ENCODE measurements around the gene ITPRID2.

Gene ITPRID2

DNA sequence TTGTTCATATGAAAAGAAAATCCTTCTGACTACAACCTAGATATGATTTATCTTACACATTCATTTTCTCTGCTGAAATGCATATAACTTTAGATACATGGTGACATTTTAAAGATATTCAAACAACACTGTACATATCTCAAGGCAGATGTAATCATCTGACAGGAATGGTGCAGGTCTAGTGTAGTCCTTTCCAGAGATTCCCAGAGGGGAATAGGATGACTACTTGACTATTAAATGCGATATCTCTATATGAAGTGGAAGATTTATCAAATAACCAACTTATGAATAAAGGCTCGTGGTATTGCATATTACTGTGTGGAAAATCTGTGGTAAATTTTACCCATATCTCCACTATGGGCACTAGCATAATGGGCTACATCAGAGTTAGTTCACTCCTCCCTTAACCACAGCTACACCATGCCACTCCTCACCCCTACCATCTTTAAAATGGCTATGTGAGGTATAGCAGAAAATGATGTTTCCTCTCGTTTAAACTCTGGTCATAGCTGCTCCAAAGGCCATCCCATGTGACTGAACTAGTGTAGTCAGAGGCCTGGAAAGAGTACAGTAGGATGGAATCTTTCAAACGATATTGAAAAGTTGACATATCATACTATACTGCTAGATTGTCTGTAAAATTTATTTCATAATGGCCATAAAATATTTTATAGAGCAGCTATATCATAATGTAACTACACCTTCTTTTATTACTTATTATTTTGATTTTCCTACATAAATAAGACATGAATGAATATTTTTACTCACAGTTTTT is 9.1 kb upstream of the ITPRID2 start:
- DNase-seq, result no peak

DNA sequence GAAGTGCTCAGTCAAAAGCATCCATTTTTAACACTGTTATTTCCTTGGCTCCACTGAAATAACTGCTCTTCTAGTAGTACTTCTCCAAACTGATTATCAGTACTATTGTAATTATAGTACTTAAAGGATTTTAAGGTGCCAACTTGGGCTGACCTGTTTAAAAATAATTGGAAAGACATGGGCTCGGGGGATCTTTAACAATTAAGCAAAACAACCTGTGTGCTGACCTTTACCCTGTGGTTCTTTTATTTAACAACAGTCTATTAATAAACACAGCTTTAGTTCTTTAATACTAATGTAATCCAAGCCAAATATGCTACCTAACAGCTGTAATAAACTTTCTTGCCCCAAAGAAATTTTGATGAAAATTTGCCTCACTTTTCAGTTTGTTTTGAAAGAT is 6.9 kb upstream of the ITPRID2 start:
- no peak for DNase-seq

DNA sequence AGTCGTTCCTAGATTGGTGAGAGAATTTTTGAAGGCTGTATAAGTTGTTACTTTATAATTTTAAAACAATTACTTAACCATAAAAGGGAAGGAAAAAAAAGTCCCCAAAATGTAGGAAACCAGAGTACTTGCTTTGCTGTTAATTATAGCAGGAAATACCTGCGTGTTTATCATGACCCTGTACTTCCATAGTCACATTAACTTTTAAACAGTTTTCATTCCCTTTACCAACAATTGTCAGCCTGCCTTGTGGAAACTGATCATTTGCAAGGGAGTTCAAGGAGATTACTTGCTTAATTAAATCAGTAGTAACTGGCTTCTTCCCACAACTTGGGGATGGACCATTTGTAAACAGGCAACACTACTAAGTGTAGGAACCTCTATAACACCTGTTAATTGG is 6.4 kb upstream of the ITPRID2 start:
- DNase-seq, result no peak

DNA sequence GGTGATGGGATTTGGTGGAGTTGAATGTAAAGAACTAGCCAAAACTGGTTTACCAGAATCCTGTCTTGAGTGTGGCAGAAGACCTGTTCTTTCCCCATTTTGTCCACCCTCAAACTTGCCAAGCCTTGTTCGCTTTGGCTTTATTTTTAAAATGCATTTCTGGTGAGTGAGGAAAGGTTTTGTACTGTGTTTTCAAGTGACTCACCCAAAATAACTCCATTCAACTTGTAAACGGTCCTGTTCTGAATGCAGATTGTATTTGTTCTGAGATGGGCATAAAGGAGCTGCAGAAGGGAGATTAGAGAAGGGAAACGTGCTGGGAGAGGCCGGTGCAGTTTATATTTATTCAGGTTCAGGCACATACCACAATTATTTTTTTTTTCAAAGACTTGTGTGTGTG is 5.3 kb upstream of the ITPRID2 start:
- no peak for DNase-seq

DNA sequence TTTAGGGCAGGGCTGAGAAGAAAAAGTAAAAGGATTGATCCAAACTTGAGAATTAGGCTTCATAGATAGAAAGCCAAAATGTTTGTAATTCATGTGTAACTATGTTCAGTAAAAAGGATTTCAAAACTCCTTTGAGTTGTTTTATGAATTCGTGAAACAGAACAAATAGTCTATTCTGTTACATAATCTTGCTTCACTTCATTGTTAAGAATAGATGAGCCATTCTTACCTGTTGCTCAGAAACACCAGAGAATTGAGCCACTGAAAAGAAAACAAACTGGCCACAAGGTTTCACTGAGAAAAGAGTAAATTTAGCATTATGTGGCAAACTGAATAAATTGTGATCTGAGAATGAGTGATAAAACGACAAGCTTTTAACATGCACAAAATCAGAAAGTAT is 4.5 kb upstream of the ITPRID2 start:
- DNase-seq, result no peak

DNA sequence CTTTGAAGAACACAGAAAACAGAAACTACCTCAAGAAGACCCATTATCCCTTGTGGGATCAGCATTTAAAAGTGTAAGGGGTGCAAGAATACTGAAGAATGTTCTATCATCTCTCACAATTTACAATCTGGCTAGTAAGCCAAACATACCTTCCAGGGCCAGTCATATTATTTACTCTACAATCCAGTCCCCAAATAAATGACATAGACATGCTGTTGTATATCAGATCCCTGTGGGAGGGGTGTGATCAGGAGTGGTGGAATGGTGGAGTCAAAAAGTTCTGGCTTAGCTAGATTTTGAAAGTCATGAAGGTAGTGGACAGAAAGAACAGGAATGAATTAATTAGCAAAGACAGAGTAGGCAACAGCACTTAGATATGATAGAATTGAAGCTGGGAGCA is 1.8 kb upstream of the ITPRID2 start:
- no peak for DNase-seq

DNA sequence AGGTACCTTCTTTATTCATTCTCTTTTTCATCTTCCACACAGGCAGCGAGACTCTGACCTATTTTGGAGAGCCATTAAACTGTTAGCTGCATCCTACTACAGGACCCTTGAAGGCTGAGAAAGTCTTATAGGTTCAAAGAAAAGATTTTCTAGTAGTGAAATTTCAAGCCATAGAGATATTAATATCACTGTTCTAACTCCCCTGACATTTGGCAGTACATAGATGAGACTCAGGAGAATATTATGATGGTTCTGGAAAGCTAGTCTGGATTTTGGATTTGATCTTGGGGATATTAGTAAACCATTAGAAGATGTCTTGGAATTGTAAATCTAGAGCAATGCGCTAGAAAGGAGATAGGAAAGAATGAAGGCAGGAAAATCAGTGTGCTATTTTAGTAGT is 1.3 kb upstream of the ITPRID2 start:
- DNase-seq, result no peak

DNA sequence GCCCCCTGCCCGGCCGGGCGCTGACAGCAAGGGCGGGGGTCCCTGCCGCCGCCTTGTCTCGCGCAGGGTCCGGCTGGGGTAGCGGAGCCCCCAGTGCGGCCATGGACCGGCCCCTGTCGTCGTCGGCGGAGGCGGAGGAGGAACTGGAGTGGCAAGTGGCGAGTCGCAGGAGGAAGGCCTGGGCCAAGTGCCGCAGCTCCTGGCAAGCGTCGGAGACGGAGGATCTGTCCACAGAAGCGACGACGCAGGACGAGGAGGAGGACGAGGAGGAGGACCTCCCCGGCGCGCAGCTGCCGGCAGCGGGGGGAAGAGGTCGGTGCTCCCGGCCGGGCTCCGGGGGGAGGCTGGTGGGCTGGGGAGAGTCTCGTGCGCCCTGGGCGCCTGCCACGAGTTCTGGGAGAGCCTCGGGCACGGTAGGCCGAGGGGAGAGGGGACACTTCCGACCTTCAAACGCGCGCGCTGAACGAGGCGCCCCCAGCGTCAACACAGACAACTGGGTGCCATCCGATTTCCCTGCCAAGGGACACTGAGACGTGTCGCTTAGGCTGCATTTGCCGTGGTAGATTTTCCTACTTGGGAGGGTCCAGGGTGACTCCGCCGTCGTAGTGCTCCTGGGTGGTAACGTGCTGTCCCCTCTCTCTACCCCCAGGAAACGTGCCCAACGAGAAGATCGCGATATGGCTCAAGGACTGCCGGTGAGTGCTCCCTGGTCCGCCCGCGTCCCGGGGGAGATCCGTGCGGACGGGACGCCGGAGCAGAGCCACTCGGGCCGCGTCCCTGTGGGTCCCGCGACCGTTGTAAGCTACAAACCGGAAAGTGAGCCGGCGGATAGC is 652 bp downstream of the ITPRID2 start:
- peak; percentile 60 for DNase-seq

DNA sequence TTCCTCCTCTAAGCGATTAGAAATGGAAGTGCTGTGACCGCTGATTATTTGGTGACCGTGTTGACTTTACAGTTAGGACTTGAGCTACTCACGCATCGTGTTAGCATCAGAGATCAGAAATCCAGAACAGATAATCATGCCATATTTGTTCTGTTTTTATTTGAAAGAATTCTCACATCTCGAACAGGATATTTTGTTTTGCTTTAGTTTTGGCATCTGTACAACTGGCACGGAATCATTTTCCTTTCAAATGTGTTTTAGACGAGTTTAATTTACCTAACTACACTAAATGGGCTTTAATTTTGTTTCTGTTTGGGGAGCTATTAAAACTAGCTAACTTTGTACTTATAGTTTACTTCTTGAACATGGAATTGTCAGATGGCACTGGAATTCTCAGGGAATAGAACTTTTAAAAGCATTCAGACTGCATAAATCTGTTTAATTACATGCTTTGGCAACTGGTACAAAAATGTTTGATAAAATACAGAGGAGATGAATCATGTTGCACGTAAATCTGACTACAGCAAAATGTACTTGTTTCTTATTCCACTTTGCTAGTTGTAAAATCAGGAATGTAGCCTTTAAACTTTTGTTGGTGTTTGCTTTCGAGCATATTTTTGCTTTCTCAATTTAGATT is 1.4 kb downstream of the ITPRID2 start:
- no peak for DNase-seq

DNA sequence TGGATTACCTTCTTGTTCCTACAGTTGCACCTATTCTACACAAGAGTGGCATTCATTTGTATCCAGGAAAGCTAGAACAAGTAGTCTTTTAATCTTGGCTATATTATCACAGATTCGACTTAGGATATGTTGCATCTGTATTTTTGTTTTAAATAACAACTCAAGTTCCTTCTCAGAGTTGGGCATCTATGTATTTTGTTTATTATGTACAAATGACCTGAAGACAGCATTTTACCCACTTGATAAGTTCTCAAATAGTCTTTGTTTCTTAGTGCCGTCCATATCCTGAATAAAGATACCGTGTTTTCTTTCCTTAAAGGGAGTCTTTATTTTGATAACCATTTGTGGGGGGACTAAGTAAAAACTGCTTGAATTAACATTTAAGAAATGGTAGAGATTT is 2.9 kb downstream of the ITPRID2 start:
- DNase-seq, result no peak

DNA sequence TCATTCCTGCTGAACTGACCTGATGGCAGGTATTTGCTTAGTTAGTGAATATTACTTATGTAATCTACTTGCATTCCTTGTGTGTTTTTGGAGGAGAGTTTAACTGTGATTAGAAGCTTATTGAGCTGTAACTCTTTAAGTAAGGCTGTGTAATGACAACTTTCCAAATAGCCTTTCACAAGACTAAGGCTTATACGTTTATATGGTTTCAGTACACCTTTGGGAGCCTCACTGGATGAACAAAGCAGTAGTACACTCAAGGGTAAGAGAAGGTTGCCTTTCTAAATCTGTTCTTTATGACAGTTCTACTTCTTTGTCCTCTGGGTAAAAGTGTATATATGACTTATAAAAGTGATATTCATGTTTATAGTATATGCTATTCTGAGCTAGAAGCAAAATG is 4.3 kb downstream of the ITPRID2 start:
- DNase-seq, result no peak

DNA sequence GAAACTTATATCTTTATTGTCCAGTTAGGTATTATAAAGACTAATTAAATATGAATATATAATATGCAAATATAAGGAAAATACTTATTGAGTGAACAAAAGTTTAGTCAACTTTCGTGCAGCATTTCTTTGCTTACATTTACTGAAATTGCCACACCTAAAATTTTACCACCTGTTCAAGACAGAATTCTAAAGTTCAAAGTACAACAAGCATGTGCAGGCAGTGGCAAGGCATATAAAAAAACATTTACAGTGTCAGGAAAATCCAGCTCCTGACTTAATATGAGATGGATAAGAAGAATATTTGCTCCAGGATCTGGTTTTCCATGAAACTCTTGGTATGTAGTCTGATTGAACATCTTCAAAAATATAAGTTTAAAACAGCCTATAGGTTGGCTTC is 4.8 kb downstream of the ITPRID2 start:
- DNase-seq, result no peak

DNA sequence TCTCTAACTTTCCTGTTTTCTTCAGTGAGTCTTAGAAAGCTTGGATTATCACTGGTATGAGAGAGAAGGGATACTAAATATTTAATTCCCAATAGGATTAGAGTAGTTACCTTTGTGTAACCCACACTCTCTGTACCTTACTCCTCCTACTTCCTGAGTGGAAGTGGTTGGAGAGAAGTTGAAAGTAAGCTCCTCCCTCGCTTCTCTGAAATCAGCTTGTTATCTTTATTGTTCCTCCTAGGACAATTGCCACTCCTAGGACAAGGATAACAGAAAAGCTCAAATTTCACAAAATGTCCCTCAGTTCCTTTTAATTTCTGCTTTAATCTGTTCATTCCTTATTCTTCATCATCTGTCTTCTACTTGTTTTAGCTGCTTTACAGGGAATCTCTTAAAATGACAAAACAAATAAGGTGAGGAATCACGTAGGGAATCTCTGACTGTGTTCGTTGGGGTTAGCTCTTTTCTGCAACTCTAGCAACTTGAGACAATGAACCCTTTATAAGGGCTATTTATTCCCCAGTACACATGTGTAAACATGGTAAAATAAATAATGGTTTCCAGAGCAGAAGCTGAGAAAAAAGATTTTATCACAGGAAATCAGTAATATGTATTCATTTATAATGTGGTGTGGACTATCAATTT is 8.6 kb downstream of the ITPRID2 start:
- no peak for DNase-seq

DNA sequence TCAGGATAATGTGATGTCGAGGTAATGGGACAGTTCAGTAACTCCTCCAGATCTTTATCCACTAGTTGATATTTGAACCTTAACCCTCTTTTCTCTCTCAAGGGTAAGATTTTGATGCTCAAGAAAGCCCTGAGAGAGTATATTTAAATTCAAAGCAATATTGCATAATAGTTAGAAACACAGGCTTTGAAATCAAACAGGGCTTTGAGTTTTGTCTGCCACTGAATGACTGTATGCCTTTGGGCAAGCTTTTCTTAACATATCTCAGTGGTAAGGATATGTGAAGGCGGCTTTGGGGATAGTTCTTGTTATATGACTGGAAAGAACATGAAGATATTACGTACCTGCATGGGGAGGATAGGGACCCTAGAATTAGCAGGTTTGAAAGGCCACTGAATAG is 11.1 kb downstream of the ITPRID2 start:
- no peak for DNase-seq

DNA sequence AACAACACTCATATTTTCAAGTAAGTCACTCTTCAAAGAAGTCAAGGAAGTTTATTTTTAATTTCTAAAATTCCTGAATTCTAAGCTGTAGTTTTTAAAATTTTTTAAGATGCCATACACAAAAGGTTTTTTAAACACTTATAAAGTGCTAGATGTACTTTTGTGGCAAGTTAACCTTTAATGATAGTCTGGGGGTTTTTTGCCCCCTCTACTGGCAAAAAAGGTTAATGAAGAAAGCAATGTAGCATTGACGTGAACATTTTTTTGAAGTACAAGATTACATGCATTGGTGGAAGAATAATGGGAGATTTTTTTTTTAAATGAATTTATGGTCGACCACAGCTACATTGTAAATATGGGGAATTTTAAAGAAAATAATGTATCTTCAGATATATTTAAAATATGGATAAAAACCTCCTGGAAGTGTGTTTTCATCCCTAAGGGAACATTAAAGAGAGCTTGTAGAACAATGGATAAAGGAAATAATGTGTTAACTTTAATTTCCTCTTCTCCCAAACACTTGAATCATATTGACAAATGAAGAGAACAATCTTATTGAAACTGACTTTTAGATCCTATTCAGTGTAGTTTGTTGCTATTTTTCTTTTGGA is 12.6 kb downstream of the ITPRID2 start:
- DNase-seq, result no peak

DNA sequence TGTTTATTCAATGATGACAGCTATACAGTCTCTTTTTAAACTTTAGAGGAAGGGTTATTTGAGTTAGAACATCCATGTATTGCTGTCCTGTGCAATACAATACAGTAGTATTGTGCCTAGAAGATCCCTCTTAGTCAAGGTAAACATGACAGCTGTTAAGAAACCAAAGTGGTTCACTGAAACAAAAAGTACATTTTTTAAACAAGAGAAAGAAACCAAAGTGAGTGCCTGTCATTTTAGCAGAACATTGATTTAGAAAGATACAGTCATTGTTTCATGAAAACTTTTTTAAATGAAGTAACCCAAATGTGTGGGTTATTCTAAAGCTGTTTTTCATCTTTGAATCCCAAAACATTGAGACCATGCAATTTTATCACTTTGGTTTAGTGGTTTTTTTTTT is 15.5 kb downstream of the ITPRID2 start:
- DNase-seq, result no peak

DNA sequence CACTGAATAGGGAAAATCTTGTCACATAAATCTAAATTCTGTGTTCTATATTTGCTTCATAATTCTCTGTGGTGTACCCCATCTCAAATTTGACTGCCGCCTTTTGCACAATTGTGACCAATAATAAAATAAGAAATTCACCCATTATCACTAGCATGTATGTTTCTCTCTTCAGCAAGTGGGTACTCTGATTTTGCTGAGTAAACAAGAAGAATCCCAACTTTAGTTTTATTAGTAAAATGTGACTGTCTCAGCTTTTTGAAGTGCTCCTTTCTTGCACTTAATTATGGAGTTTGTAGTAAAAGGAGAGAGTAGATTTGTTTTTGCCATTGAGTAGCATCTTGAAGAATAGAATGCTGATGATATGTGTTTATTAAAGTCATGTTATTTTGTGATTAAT is 16.1 kb downstream of the ITPRID2 start:
- no peak for DNase-seq

DNA sequence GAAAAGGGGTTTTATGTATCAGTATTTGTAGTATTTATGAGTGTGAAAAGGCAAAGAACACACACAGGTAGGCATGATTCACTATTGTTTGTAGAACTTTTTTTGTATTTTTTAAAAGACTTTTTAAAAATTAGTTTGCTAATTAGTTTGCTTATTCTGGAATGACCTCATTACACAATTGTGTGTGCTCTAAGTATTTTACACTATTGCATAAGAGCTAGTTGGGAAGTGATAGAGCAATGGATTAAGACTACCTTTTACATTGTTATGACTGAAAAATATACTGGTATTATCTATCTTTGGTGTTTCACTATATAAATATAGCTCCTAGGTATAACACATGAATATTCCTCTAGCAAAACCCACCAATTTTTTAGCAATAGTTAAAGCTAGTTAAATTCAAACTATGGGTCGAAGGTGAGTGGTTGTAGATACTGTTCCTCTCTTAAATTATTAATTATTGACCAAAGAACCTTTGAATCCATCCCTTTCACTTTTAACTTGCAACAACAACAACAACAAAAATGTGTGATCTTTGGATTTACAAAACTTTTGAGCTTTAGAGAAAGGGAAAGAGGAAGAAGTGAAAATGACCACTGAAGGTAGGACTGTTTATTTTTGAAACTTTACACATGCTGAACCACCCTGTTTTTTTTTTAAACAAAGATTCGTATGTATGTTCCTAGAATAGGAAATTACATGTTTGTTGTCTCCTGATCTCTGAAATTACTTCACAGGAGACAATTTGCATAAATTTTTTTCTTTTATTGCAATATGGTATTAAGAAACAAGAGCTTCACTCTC is 18.7 kb downstream of the ITPRID2 start:
- no peak for DNase-seq

DNA sequence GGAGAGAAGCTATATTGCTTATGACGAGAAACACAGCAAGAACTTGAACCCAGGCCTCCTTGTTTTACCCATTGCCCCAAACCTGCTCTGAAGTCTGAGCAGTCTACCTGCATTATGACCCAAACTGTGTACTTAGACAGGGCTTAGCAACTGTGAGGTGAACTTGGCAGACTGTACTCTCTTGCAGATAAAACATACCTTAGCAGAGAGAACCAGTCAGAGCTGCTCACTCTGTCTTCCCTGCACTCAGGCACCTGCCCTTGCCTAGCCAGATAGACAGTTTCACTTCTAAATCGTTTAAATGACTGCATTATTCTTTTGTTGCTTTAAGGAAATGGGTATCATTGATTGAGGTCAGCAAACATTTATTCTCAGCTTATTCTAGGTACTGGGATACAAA is 20.3 kb downstream of the ITPRID2 start:
- DNase-seq, result no peak

DNA sequence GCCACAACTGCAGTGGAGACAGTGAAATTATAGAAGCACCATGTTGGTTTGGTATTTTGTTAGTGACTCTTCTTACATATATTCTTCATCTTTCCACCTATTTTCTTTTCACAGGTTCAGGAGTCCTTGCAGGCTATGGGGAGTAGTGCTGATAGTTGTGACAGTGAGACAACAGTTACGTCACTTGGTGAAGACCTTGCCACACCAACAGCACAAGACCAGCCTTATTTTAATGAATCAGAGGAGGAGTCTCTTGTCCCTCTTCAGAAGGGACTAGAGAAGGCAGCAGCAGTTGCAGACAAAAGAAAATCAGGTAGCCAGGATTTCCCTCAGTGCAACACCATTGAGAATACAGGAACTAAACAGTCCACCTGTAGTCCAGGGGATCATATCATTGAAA is 23.6 kb downstream of the ITPRID2 start:
- DNase-seq, result no peak

DNA sequence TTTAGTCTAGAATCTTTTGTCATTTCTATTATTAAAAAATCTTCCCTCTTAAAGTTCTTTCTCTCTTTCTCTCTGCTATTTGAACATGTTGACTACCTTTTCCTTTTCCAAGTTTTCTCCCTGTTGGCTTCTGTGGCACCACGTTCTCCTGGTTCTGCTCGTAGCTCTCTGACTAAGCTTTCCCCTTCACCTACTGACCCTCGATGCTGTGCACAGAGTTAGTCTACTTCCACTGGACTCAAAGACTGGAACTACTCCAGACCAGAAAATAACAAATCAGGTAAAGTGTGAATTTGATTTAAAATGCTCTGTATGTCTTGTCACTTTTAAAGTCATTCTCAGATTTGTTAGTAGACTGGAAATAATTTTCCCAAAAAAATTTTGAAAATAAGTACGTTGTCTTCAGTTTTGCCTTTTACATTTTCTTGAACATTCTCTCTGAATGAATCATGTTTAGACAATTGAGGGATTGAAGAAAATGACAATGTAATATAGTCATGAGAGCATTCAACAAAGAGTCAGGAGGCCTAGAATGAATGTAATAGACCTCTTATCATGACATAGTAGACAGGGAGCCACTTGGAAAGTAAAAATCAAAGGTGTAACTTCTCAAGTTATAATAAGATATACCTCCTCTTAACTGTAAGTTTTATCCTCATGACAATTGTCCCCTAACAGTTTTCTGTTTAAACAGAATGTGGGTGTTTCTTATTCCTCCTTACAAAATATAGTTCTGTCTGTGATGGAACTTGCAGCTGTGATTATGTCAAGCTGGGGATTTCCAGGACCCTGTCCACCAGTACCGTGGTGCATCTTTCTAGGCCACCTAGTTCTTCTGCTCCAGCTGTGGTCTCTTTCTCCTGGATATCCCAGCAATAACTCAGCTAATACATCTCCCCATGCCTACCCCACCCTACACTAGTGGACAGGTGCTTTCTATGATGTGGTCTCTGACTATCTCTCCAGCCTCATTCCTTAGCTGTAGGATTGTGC is 25.5 kb downstream of the ITPRID2 start:
- DNase-seq, result no peak

All from stimulated activated CD4-positive, alpha-beta T cell treated with anti-CD3 and anti-CD28 coated beads, Interleukin-4, amount 100 ng/mL, for 24 hours (primary cell).